Transverse colon (tissue), 3 donors: ENCODE results near the gene SSH2.

Experiments used
- POLR2A ChIP-seq: fragments of 450-650 bp; IDR thresholded peaks from one replicate; pipeline ENCODE4 v1.6.1; 2016; ENCODE audit warnings: antibody characterized with exemption, mild to moderate bottlenecking, moderate library complexity
- TF ChIP-seq, protein P1 (sequence below), 5 experiments: fragments of 200-600 bp in 3 of 5; fragments of 450-650 bp in 2 of 5; sonication (generic) in 3 of 5; IDR thresholded peaks; 1 replicate in 2 of 5; 2 replicates in 3 of 5; pipeline ENCODE4 v1.5.1; 2016 to 2017; ENCODE audit warnings: antibody characterized with exemption in 5 of 5, inconsistent platforms in 3 of 5, mild to moderate bottlenecking in 2 of 5, moderate library complexity in 1 of 5

- TF ChIP-seq, protein P1, sequence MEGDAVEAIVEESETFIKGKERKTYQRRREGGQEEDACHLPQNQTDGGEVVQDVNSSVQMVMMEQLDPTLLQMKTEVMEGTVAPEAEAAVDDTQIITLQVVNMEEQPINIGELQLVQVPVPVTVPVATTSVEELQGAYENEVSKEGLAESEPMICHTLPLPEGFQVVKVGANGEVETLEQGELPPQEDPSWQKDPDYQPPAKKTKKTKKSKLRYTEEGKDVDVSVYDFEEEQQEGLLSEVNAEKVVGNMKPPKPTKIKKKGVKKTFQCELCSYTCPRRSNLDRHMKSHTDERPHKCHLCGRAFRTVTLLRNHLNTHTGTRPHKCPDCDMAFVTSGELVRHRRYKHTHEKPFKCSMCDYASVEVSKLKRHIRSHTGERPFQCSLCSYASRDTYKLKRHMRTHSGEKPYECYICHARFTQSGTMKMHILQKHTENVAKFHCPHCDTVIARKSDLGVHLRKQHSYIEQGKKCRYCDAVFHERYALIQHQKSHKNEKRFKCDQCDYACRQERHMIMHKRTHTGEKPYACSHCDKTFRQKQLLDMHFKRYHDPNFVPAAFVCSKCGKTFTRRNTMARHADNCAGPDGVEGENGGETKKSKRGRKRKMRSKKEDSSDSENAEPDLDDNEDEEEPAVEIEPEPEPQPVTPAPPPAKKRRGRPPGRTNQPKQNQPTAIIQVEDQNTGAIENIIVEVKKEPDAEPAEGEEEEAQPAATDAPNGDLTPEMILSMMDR (IDR thresholded peaks at IDR 0.05) = no peak
- no peak for TF ChIP-seq POLR2A
Observed at GRCh38 chr17:29591146-29591736, 338.8 kb downstream of the SSH2 start.
